GM21619 (cell line): ENCODE measurements around the gene RAB7B.
"Not testable (repeated sequence)": the region's sequence is repeated elsewhere in the genome, so short reads cannot be mapped to it uniquely, and the experiment has no call there.

Experiments
- ATAC-seq: cut with Tn5 transposase; IDR thresholded peaks from one replicate; pipeline ENCODE4 v1.9.1; 2021; ENCODE audit not compliant: unreplicated experiment

RAB7B gene

GRCh38 chr1:205998457-205999241 is 4.5 kb downstream of the RAB7B start:
- ATAC-seq: no peak

- ATAC-seq: not testable (repeated sequence)
These were observed 6.6 kb downstream of the RAB7B start for GRCh38 chr1:205996641-205997040.

GRCh38 chr1:205994346-205994745 is 8.8 kb downstream of the RAB7B start:
- ATAC-seq: no peak

- ATAC-seq: no peak
These were observed 10.1 kb downstream of the RAB7B start for GRCh38 chr1:205993068-205993467.

- no peak for ATAC-seq
These were observed 10.8 kb downstream of the RAB7B start for GRCh38 chr1:205992218-205992882.

GRCh38 chr1:205991237-205991636 is 12.0 kb downstream of the RAB7B start:
- no peak for ATAC-seq

- no peak for ATAC-seq
These were observed 13.0 kb downstream of the RAB7B start for GRCh38 chr1:205990226-205990625.

- ATAC-seq: no peak
These were observed 13.4 kb downstream of the RAB7B start for GRCh38 chr1:205989786-205990185.

GRCh38 chr1:205988585-205988995 is 14.6 kb downstream of the RAB7B start:
- ATAC-seq: no peak

GRCh38 chr1:205986861-205987260 is 16.3 kb downstream of the RAB7B start:
- no peak for ATAC-seq

GRCh38 chr1:205986292-205986691 is 16.9 kb downstream of the RAB7B start:
- ATAC-seq: no peak

- no peak for ATAC-seq
These were observed 17.7 kb downstream of the RAB7B start for GRCh38 chr1:205985330-205986005.

GRCh38 chr1:205983925-205984725 is 19.1 kb downstream of the RAB7B start:
- ATAC-seq: no peak

- no peak for ATAC-seq
These were observed 21.9 kb downstream of the RAB7B start for GRCh38 chr1:205981257-205981656.

GRCh38 chr1:205980237-205980870 is 22.8 kb downstream of the RAB7B start:
- no peak for ATAC-seq

- ATAC-seq: no peak
These were observed 23.9 kb downstream of the RAB7B start for GRCh38 chr1:205979301-205979700.

GRCh38 chr1:205978676-205979075 is 24.5 kb downstream of the RAB7B start:
- no peak for ATAC-seq

- no peak for ATAC-seq
These were observed 25.7 kb downstream of the RAB7B start for GRCh38 chr1:205977402-205978014.

GRCh38 chr1:205976708-205977401 is 26.3 kb downstream of the RAB7B start:
- no peak for ATAC-seq

GRCh38 chr1:205976036-205976435 is 27.2 kb downstream of the RAB7B start:
- no peak for ATAC-seq
